Prostate gland (tissue), 2 donors: ENCODE data around the gene CTNNA3.

Experiments
- POLR2A ChIP-seq: fragments of 450-650 bp; IDR thresholded peaks from one replicate; pipeline ENCODE4 v1.6.1; 2016; ENCODE audit warnings: antibody characterized with exemption, mild to moderate bottlenecking
- POLR2AphosphoS5 ChIP-seq: sonication (generic); formaldehyde crosslinking; IDR thresholded peaks from one replicate; pipeline ENCODE4 v1.6.1; 2017; ENCODE audit warnings: antibody characterized with exemption
- TF ChIP-seq, protein P1 (sequence below), 4 experiments: fragments of 200-600 bp in 2 of 4; fragments of 450-650 bp in 2 of 4; sonication (generic) in 2 of 4; IDR thresholded peaks; 1 replicate in 3 of 4; 2 replicates in 1 of 4; pipeline ENCODE4 v1.5.1; 2016 to 2019; ENCODE audit warnings: antibody characterized with exemption in 4 of 4, mild to moderate bottlenecking in 2 of 4, moderate library complexity in 2 of 4

DNA sequence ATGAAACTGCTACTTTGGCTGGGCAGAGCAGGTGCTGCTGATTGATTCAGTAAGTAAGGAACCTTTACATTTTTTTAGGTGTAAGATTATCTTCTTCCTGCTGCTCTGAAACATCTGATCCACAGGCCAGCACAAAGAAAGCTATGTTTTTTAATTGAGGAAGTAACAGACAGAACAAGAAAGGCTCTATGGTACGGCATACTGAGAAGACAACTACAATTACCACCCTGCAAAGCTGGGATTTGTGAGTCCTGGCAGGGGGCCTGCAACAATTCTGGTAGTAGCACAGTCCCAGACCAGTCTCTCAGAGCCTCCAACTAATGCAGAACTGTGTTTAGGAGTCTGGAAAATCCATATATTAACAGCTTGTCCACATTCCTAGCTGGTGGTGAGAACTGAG is 873.2 kb downstream of the CTNNA3 start:
- TF ChIP-seq, protein P1, sequence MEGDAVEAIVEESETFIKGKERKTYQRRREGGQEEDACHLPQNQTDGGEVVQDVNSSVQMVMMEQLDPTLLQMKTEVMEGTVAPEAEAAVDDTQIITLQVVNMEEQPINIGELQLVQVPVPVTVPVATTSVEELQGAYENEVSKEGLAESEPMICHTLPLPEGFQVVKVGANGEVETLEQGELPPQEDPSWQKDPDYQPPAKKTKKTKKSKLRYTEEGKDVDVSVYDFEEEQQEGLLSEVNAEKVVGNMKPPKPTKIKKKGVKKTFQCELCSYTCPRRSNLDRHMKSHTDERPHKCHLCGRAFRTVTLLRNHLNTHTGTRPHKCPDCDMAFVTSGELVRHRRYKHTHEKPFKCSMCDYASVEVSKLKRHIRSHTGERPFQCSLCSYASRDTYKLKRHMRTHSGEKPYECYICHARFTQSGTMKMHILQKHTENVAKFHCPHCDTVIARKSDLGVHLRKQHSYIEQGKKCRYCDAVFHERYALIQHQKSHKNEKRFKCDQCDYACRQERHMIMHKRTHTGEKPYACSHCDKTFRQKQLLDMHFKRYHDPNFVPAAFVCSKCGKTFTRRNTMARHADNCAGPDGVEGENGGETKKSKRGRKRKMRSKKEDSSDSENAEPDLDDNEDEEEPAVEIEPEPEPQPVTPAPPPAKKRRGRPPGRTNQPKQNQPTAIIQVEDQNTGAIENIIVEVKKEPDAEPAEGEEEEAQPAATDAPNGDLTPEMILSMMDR (IDR thresholded peaks at IDR 0.05) = no peak
- no peak for TF ChIP-seq POLR2A
- TF ChIP-seq POLR2AphosphoS5 = no peak
